Trophoblast cell (in vitro differentiated cells and primary cell): ENCODE results near the gene CLDND2. TPM values are rescaled to one million over a fixed set of nuclear protein-coding genes. Genes with fewer than 3 reads are reported as not detected.
"Not testable (repeated sequence)": the region's sequence is repeated elsewhere in the genome, so short reads cannot be mapped to it uniquely, and the experiment has no call there.

ENCODE experiments used
- DNase-seq, 2 donors: peaks; one replicate each; pipeline ENCODE4 v3.0.0-alpha.2; 2016
- H2AFZ ChIP-seq: 2 replicates; pipeline ENCODE4 v1.6.1; 2013; ENCODE audit warnings: low read length, moderate library complexity, mild to moderate bottlenecking; ENCODE audit not compliant: insufficient read depth, poor library complexity
- H2AK5ac ChIP-seq: 2 replicates; pipeline ENCODE4 v1.6.1; 2013; ENCODE audit warnings: mild to moderate bottlenecking, low read length
- H2BK120ac ChIP-seq: 2 replicates; pipeline ENCODE4 v1.6.1; 2013; ENCODE audit warnings: low read length, mild to moderate bottlenecking, moderate library complexity; ENCODE audit not compliant: insufficient read depth, poor library complexity
- H2BK12ac ChIP-seq: 2 replicates; pipeline ENCODE4 v1.6.1; 2013; ENCODE audit warnings: mild to moderate bottlenecking, low read length, moderate library complexity
- H2BK5ac ChIP-seq: 2 replicates; pipeline ENCODE4 v1.6.1; 2013; ENCODE audit warnings: low read length, low read depth, moderate library complexity, mild to moderate bottlenecking; ENCODE audit not compliant: poor library complexity
- H3K14ac ChIP-seq: 2 replicates; pipeline ENCODE4 v1.6.1; 2013; ENCODE audit warnings: mild to moderate bottlenecking, low read length
- H3K18ac ChIP-seq: 2 replicates; pipeline ENCODE4 v1.6.1; 2013; ENCODE audit warnings: mild to moderate bottlenecking, low read length
- H3K23ac ChIP-seq: 2 replicates; pipeline ENCODE4 v1.6.1; 2013; ENCODE audit warnings: low read length
- H3K27ac ChIP-seq: 2 replicates; pipeline ENCODE4 v1.5.1; 2013; ENCODE audit warnings: low read depth, mild to moderate bottlenecking, inconsistent platforms, low read length, moderate library complexity
- H3K27me3 ChIP-seq: 2 replicates; pipeline ENCODE4 v1.6.1; 2013; ENCODE audit warnings: inconsistent platforms, mild to moderate bottlenecking, low read length, moderate library complexity; ENCODE audit not compliant: insufficient read depth
- H3K36me3 ChIP-seq, 2 experiments: 1 replicate in 1 of 2; 2 replicates in 1 of 2; pipeline ENCODE4 v1.6.1; 2013; ENCODE audit warnings: low read length in 2 of 2, mild to moderate bottlenecking in 2 of 2, moderate library complexity in 1 of 2; ENCODE audit not compliant: insufficient read depth in 2 of 2, control insufficient read depth in 1 of 2
- H3K4ac ChIP-seq: 2 replicates; pipeline ENCODE4 v1.6.1; 2013; ENCODE audit warnings: low read depth, mild to moderate bottlenecking, low read length, moderate library complexity
- H3K4me1 ChIP-seq, 2 experiments: 1 replicate in 1 of 2; 2 replicates in 1 of 2; pipeline ENCODE4 v1.6.1; 2013; ENCODE audit warnings: low read length in 2 of 2, mild to moderate bottlenecking in 2 of 2, moderate library complexity in 1 of 2; ENCODE audit not compliant: insufficient read depth in 2 of 2, control insufficient read depth in 1 of 2
- H3K4me2 ChIP-seq: 2 replicates; pipeline ENCODE4 v1.6.1; 2013; ENCODE audit warnings: inconsistent platforms, mild to moderate bottlenecking, low read length, moderate library complexity
- H3K4me3 ChIP-seq: 2 replicates; pipeline ENCODE4 v1.5.1; 2013; ENCODE audit warnings: mild to moderate bottlenecking, low read depth, low read length, inconsistent platforms
- H3K79me1 ChIP-seq: one replicate; pipeline ENCODE4 v1.6.1; 2013; ENCODE audit warnings: low read length
- H3K79me2 ChIP-seq: 2 replicates; pipeline ENCODE4 v1.6.1; 2013; ENCODE audit warnings: low read length, mild to moderate bottlenecking; ENCODE audit not compliant: control insufficient read depth, insufficient read depth, poor library complexity
- H3K9ac ChIP-seq: 2 replicates; pipeline ENCODE4 v1.6.1; 2013; ENCODE audit warnings: mild to moderate bottlenecking, low read length
- H3K9me3 ChIP-seq: 2 replicates; pipeline ENCODE4 v1.6.1; 2013; ENCODE audit warnings: low read depth, mild to moderate bottlenecking, control low read depth, inconsistent platforms, low read length; ENCODE audit not compliant: insufficient read depth
- H4K12ac ChIP-seq: 2 replicates; pipeline ENCODE4 v1.6.1; 2013; ENCODE audit warnings: low read depth, mild to moderate bottlenecking, low read length, moderate library complexity
- H4K8ac ChIP-seq: 2 replicates; pipeline ENCODE4 v1.6.1; 2013; ENCODE audit warnings: low read depth, mild to moderate bottlenecking, low read length, moderate library complexity
- H4K91ac ChIP-seq: one replicate; pipeline ENCODE4 v1.6.1; 2013; ENCODE audit warnings: low read depth, mild to moderate bottlenecking, low read length, moderate library complexity
- WGBS: extraction: QIAGEN DNeasy Blood & Tissue Kit; methylation state at CpG from one replicate; pipeline ENCODE4 v1.1.7; 2013; ENCODE audit warnings: missing lambda C conversion rate; ENCODE audit not compliant: insufficient read length, insufficient coverage; ENCODE audit errors: extremely low coverage; 5-methylcytosine and 5-hydroxymethylcytosine counted together
- polyA plus RNA-seq: library from polyadenylated mRNA; stranded (reverse); fragments of 200-250 nt; gene quantifications from 2 replicates; pipeline ENCODE4 v1.2.3, GENCODE V29; 2013

Gene CLDND2
- 3.0 and 3.2 TPM in 2 replicates for polyA plus RNA-seq

- no peaks in the 10 kb centered on the region for H3K27me3 ChIP-seq
- WGBS, result no CpG with 5 or more reads among the region's 23 CpGs
- no peak for DNase-seq
Observed at GRCh38 chr19:51368366-51369282, at the start of gene CLDND2. Gene CLDND2, minus strand, starts transcription at chr19:51369003. Its CDS starts 426 bp downstream, at chr19:51368577.

GRCh38 chr19:51417810-51418157, 49.0 kb upstream of the CLDND2 start:
- no peak overlapping the region for H2BK120ac ChIP-seq
- no peak overlapping the region for H3K4me3 ChIP-seq
- H3K4me1 ChIP-seq, result no peaks in the 10 kb centered on the region
- H3K9me3 ChIP-seq, result no peaks in the 10 kb centered on the region
- H3K27me3 ChIP-seq, result no peaks in the 10 kb centered on the region
- no peak overlapping the region for H3K27ac ChIP-seq
- no peak overlapping the region for H4K91ac ChIP-seq
- H4K8ac ChIP-seq, result no peak overlapping the region
- no peak overlapping the region for H4K12ac ChIP-seq
- H2AFZ ChIP-seq, result no peak overlapping the region
- no peaks in the 10 kb centered on the region for H3K79me1 ChIP-seq
- H3K23ac ChIP-seq, result no peak overlapping the region
- no peaks in the 10 kb centered on the region for H3K36me3 ChIP-seq
- H3K9ac ChIP-seq, result no peak overlapping the region
- no peaks in the 10 kb centered on the region for H3K79me2 ChIP-seq
- H3K14ac ChIP-seq, result no peak overlapping the region
- no peak overlapping the region for H3K4ac ChIP-seq
- no peak overlapping the region for H2AK5ac ChIP-seq
- no peak overlapping the region for H3K18ac ChIP-seq
- no CpG with 5 or more reads among the region's 3 CpGs for WGBS
- H3K4me2 ChIP-seq, result no peak overlapping the region
- H2BK5ac ChIP-seq, result no peak overlapping the region
- DNase-seq, result no peak
- H2BK12ac ChIP-seq, result no peak overlapping the region

More at GRCh38 chr19:51368366-51369282, at the start of gene CLDND2:
- Histone ChIP-seq H3K4me2 (peak within 1 kb of the TSS; percentile 90), H4K91ac (peak within 1 kb of the TSS; percentile 87), H4K8ac (peak within 1 kb of the TSS; percentile 87), H3K27ac (peak within 1 kb of the TSS; percentile 93), H3K79me1 (peaks cover 26% of the 10 kb centered on the region), H3K36me3 (no peaks in the 10 kb centered on the region), H2BK120ac (peak within 1 kb of the TSS; percentile 78), H3K9me3 (no peaks in the 10 kb centered on the region), H4K12ac (peak within 1 kb of the TSS; percentile 85), H3K4me3 (peak within 1 kb of the TSS; percentile 92), H2BK5ac (peak within 1 kb of the TSS; percentile 90), H3K9ac (peak within 1 kb of the TSS; percentile 68), H3K18ac (peak within 1 kb of the TSS; percentile 93), H3K4ac (peak within 1 kb of the TSS; percentile 35), H2AK5ac (peak within 1 kb of the TSS; percentile 57), H2AFZ (peak within 1 kb of the TSS; percentile 80), H3K4me1 (peaks cover 16 to 22% of the 10 kb centered on the region in 2 experiments), H3K79me2 (peaks cover 16% of the 10 kb centered on the region), H3K14ac (peak within 1 kb of the TSS; percentile 90), H3K23ac (no peak within 1 kb of the TSS), H2BK12ac (peak within 1 kb of the TSS; percentile 52)

- no peaks in the 10 kb centered on the region for H3K79me1 ChIP-seq
- no peak within 1 kb of the TSS for H2BK12ac ChIP-seq
- no peak within 1 kb of the TSS for H3K4ac ChIP-seq
- no peak within 1 kb of the TSS for H3K18ac ChIP-seq
- H3K36me3 ChIP-seq, result no peaks in the 10 kb centered on the region
- no peak within 1 kb of the TSS for H4K8ac ChIP-seq
- no peak within 1 kb of the TSS for H3K9ac ChIP-seq
- peak in 1 of 2 donors; percentile 27 for DNase-seq
- H2AK5ac ChIP-seq, result no peak within 1 kb of the TSS
- no peaks in the 10 kb centered on the region for H3K4me1 ChIP-seq
- H3K23ac ChIP-seq, result no peak within 1 kb of the TSS
- H3K9me3 ChIP-seq, result no peaks in the 10 kb centered on the region
- no peak within 1 kb of the TSS for H3K27ac ChIP-seq
- no peak within 1 kb of the TSS for H2AFZ ChIP-seq
- no peak within 1 kb of the TSS for H2BK5ac ChIP-seq
- H4K12ac ChIP-seq, result no peak within 1 kb of the TSS
- H3K4me2 ChIP-seq, result no peak within 1 kb of the TSS
- no peak within 1 kb of the TSS for H3K4me3 ChIP-seq
- H2BK120ac ChIP-seq, result no peak within 1 kb of the TSS
- no peak within 1 kb of the TSS for H4K91ac ChIP-seq
- no peaks in the 10 kb centered on the region for H3K27me3 ChIP-seq
- WGBS, result no CpG with 5 or more reads among the region's 21 CpGs
- no peak within 1 kb of the TSS for H3K14ac ChIP-seq
- no peaks in the 10 kb centered on the region for H3K79me2 ChIP-seq
Observed at GRCh38 chr19:51417107-51417809, 48.5 kb upstream of the CLDND2 start, which contains the start of gene SIGLEC10. Gene SIGLEC10, minus strand, starts transcription at chr19:51417642. Its CDS starts 61 bp downstream, at chr19:51417581.

- not testable (repeated sequence) for H3K4me3 ChIP-seq, H3K79me1 ChIP-seq, H2AFZ ChIP-seq, H4K12ac ChIP-seq, H3K4ac ChIP-seq, H3K4me1 ChIP-seq, H3K36me3 ChIP-seq, H4K8ac ChIP-seq, H2BK12ac ChIP-seq, H3K18ac ChIP-seq, DNase-seq, H3K9ac ChIP-seq, H3K4me2 ChIP-seq, H3K14ac ChIP-seq, H3K27me3 ChIP-seq, H2BK5ac ChIP-seq, H4K91ac ChIP-seq, H3K27ac ChIP-seq, H2AK5ac ChIP-seq, H3K9me3 ChIP-seq, H3K79me2 ChIP-seq, H2BK120ac ChIP-seq, H3K23ac ChIP-seq
- no CpG with 5 or more reads among the region's 15 CpGs for WGBS
Observed at GRCh38 chr19:51416422-51416821, 47.6 kb upstream of the CLDND2 start.
